GM12873 (cell line): ENCODE results near the gene BEGAIN.

ENCODE experiments used
- CTCF ChIP-seq: IDR thresholded peaks from 2 replicates; pipeline ENCODE4 v1.5.1; 2012; ENCODE audit warnings: low read depth, mild to moderate bottlenecking, moderate library complexity, low read length, control low read depth; ENCODE audit not compliant: insufficient read depth; ENCODE audit errors: missing control alignments

The BEGAIN gene

GRCh38 chr14:100548295-100548655, 38.9 kb downstream of the BEGAIN start:
- TF ChIP-seq CTCF = no peak

- TF ChIP-seq CTCF = no peak
Measured at GRCh38 chr14:100547633-100548294, 39.5 kb downstream of the BEGAIN start.

- no peak for TF ChIP-seq CTCF
Measured at GRCh38 chr14:100546051-100546443, 41.2 kb downstream of the BEGAIN start.

- no peak for TF ChIP-seq CTCF
Measured at GRCh38 chr14:100545359-100545758, 41.9 kb downstream of the BEGAIN start.

- no peak for TF ChIP-seq CTCF
Measured at GRCh38 chr14:100544506-100545141, 42.6 kb downstream of the BEGAIN start.

- no peak for TF ChIP-seq CTCF
Measured at GRCh38 chr14:100543471-100544455, 43.5 kb downstream of the BEGAIN start.

GRCh38 chr14:100542619-100543205, 44.5 kb downstream of the BEGAIN start:
- TF ChIP-seq CTCF = no peak
